GM12872 (cell line): Measurements from ENCODE around the gene LRRC4C.

Experiments
- TF ChIP-seq, protein P1 (sequence below): IDR thresholded peaks from 3 replicates; pipeline ENCODE4 v1.5.1; 2011; ENCODE audit warnings: low read depth, mild to moderate bottlenecking, low read length, moderate library complexity; ENCODE audit not compliant: insufficient read depth

LRRC4C gene

DNA sequence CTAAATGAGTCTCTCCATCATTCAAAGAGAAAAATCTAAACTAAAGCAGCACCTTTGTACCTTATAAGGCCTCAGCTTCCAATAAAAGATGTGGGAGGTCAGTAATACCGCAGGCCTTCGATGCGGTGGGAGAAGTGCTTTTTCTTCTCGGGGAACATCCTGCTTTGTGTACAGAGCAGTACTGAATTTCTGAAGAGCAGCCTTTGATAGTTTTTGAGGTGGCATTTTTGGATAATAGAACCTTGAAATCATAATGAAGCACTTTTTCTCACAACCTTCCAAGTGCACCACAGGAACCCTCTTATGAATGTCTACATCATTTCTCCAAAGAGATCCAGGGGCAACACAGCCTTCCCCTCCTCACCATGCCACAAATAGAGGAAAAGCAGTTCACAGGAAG lies 39.6 kb downstream of the LRRC4C start:
- TF ChIP-seq, protein P1, sequence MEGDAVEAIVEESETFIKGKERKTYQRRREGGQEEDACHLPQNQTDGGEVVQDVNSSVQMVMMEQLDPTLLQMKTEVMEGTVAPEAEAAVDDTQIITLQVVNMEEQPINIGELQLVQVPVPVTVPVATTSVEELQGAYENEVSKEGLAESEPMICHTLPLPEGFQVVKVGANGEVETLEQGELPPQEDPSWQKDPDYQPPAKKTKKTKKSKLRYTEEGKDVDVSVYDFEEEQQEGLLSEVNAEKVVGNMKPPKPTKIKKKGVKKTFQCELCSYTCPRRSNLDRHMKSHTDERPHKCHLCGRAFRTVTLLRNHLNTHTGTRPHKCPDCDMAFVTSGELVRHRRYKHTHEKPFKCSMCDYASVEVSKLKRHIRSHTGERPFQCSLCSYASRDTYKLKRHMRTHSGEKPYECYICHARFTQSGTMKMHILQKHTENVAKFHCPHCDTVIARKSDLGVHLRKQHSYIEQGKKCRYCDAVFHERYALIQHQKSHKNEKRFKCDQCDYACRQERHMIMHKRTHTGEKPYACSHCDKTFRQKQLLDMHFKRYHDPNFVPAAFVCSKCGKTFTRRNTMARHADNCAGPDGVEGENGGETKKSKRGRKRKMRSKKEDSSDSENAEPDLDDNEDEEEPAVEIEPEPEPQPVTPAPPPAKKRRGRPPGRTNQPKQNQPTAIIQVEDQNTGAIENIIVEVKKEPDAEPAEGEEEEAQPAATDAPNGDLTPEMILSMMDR: no peak

DNA sequence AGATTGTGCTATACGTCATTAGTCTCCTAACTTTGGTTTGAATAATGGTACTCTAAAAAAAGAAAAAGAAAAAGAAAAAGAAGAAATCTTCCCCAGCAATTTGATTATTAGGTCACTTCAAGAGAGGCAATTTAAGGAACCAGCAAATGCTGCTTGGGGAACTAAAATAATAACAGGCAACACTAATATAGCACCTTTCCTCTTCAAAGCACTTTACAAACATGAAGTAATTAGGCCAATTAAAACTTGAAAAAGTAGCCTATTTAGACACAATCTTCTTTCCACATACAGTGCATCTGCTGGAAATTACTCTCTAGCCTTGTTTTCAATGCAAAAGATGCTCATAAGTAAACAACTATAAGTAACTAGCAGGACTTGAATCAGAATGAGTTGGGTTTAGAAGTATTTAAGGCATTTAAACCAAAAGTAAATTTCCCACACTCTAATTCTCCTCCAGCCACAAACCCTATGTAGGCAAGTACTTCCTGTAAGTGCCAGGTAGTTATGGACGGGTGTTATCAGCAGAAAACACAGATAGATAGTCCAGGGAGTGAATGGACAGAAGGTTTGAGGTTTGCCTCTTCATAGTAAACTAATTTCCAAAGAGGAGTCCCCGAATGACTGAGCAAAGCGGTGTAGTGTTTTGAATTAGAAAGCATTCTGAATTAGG lies 44.5 kb downstream of the LRRC4C start:
- TF ChIP-seq, protein P1: no peak

DNA sequence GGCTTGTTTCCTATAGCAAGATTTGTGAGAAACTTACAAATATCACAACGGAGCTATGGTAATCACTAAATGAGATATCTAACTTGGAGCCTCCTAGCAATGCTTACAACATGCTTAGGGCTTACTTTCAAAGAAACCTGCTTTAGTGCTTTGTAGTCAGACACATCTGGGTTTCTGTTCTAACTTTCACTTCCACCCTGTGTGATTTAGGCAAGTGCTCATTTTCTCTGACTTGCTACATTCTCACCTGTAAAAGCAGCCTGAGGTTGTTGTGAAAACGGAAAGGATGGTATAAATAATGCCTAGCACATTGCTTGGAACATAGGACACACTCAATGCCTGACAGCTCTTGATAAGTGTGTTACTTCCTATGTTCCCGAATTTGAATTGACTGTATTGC lies 45.6 kb downstream of the LRRC4C start:
- TF ChIP-seq, protein P1: no peak

DNA sequence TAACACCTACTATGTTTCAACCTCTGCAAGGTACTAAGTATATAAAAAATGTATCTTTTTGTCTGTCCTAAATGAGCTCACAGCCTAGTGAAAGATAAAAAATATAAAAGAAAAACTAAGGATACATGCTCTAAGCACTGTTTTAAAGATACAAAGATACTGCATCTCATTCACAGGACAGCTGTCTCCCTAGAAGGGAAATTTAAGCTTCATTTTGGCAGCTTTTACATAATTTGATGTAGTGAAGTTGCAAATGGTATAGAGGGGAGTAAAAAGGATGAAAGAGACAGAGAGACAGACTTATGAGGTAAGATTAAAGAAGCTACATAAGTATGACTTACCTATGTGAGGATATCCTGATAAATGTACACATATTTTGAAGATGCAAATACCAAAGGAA lies 53.6 kb downstream of the LRRC4C start:
- TF ChIP-seq, protein P1: no peak

DNA sequence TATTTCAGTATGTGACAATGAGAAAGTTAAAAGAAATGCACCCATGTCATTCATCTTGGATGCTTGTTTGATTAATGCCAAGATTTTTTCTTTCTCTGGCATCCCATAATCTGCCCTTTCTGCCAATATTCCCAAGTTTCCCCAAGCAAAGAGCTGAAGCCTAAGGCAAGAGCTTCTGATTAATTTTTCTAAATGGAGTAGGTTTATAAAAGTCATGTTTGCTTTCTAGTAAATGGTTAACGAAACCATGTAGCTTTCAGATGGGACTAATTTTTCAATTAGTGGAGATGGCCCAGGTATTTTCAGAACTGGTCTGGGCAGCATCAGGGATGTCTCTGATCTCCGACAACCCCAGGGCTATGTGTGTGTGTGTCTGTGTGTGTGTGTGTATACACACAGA lies 55.3 kb downstream of the LRRC4C start:
- TF ChIP-seq, protein P1: no peak

DNA sequence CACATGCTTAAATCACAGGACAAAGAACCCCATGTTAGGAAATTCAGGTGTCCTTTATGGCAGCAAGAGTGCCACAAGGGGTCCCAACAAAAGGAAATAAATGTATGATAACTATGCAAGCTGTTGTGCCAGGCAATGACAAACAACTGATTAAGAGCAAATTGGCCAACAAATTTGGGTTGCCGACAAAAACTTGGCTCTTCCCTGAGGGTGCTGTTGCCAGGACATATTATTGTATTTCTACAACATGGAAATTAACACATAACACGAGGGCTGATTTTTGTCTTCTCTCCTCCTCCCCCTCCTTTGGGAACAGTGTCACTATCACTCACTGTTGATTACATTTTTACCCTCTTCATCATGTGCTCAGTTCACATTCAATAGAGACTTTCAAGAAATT lies 56.0 kb downstream of the LRRC4C start:
- TF ChIP-seq, protein P1: no peak

DNA sequence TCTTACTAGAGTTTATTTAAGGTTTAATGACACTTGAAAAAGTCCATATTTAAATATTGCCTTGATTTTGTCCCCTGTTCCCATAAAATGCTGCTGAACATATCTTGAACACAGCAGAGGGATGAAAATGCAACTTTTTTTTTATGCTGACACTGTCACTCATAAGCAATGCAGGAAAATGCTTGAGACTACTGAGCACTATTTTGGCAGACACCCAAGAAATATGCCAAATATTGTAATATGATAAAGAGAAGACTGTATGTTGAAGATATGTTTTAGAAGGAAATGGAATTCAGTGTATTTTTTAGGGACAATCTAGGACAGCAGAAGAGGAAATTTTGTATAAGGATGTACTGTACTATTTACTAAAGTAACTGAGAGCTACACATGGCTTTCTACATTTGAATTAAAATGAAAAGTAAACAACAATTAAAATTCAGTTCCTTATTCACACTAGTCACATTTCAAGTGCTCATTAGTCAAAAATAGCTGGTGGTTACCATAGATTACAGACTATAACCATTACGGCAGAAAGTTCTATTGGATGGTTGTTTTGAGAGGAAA lies 58.6 kb downstream of the LRRC4C start:
- TF ChIP-seq, protein P1: no peak
